ENCODE measurements around the gene IL32.

The IL32 gene

DNA sequence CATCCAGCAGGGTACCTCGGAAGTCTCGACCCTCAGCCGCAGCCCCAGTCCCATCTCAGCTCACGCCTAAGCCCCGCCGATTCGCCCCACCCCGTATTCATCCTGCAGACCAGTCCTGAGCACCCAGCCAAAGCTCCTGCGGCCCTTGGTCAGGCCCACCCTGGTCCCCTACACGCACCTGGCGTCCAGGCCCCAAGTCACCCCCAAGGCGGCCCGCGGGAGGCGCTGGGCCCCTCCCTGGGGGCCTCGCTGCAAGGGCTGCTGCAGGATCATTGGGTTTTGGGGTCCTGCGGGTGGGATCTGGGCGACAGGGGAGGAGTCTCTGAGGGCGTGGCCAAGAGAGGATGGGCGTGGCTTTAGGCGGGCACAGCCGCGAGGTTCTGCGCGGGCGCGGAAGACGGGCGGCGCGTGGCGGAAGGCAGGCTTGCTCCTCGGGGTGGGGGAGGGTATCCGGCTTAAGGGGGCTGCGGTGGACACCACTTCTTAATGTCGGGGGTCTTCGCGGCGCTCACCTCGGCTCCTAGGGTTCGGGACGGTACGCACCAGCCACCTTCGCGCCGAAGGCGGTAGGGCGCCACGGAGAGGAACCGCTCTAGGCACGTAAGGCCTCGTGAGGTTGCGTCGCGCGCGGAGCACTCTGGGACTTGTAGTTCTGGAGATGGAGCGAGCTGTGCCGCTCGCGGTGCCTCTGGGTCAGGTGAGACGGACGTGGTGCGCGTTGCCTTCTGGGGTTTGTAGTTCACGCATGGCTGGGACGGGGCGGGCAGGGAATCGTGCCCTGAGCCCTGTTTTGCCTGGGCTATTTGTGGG, 41.6 kb upstream of the IL32 start, which contains the start of the genes HCFC1R1 and THOC6:
TSS of gene HCFC1R1 (minus strand) at position 274 of the 810 bp plus-strand sequence. CDS start at position 273, 1 bp downstream.
TSS of gene THOC6 (plus strand) at position 367 of the 810 bp plus-strand sequence. CDS start at position 659, 292 bp downstream.
- peak; percentile 97 for DNase-seq (ENCODE audit: low read depth)
- in situ Hi-C loops (cut with HindIII; ENCODE audit: low sequenced_read_pairs), result no loop called here

DNA sequence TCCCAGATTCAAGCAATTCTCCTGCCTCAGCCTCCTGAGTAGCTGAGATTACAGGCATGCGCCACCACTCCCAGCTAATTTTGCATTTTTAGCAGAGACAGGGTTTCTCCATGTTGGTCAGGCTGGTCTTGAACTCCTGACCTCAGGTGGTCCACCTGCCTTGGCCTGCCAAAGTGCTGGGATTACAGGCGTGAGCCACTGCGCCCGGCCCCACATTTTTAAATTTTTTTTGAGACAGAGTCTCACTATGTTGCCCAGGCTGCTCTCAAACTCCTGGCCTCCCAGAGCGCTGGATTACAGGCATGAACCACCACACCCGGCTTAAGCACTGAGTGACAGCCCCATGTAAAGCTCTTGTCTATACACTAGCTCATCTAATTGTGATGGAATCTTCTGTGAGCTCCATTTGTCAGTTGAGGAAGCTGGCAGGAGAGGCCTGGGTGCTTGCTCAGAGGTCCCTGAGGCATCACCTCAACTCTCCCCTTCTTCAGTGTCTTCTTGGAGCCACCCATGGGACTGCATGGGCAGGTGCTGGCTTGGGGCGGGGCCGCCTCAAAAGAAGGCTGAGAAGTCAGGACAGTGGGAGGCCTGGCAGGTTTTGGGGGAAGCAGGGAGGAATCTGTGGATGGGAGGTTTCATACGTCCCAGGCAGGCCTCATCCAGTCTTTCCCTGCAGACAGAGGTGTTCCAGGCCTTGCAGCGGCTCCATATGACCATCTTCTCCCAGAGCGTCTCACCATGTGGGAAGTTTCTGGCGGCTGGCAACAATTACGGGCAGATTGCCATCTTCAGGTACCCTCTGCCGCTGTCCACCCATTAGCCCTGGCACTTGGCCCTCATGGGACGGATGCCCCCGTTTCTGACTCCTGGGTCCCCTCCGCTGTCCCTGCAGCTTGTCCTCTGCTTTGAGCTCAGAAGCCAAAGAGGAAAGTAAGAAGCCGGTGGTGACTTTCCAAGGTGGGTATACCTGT, 40.1 kb upstream of the IL32 start:
- H3K4me3 ChIP-seq (ENCODE audit: low read depth, low read length), result no peak overlapping the region
- in situ Hi-C loops (cut with HindIII; ENCODE audit: low sequenced_read_pairs), result no loop called here
- TF ChIP-seq, protein P1, sequence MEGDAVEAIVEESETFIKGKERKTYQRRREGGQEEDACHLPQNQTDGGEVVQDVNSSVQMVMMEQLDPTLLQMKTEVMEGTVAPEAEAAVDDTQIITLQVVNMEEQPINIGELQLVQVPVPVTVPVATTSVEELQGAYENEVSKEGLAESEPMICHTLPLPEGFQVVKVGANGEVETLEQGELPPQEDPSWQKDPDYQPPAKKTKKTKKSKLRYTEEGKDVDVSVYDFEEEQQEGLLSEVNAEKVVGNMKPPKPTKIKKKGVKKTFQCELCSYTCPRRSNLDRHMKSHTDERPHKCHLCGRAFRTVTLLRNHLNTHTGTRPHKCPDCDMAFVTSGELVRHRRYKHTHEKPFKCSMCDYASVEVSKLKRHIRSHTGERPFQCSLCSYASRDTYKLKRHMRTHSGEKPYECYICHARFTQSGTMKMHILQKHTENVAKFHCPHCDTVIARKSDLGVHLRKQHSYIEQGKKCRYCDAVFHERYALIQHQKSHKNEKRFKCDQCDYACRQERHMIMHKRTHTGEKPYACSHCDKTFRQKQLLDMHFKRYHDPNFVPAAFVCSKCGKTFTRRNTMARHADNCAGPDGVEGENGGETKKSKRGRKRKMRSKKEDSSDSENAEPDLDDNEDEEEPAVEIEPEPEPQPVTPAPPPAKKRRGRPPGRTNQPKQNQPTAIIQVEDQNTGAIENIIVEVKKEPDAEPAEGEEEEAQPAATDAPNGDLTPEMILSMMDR (IDR thresholded peaks at IDR 0.05; ENCODE audit: low read depth, low read length, missing control alignments), result no peak
- no peak for DNase-seq (ENCODE audit: low read depth)

More for the DNA sequence above, 41.6 kb upstream of the IL32 start, which contains the start of the genes HCFC1R1 and THOC6:
- TF ChIP-seq, protein P1 (IDR thresholded peaks at IDR 0.05; ENCODE audit: low read depth, low read length, missing control alignments), result no peak
- H3K4me3 ChIP-seq (ENCODE audit: low read depth, low read length), result peak within 1 kb of the TSS; percentile 93

DNA sequence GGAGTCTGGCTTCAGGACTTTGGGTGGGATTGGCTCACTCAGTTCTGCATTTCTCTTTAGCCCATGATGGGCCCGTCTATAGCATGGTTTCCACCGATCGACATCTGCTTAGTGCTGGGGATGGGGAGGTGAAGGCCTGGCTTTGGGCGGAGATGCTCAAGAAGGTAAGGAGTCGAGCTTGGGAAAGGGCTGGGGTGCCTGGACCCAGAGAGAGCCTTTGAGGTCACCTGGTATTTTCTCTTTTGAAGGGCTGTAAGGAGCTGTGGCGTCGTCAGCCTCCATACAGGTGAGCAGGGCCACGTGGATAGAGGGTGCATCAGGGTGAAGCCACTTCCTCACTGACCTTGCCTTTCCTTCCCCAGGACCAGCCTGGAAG, 39.4 kb upstream of the IL32 start:
- TF ChIP-seq, protein P1 (IDR thresholded peaks at IDR 0.05; ENCODE audit: low read depth, low read length, missing control alignments), result no peak
- in situ Hi-C loops (cut with HindIII; ENCODE audit: low sequenced_read_pairs), result no loop called here
- H3K4me3 ChIP-seq (ENCODE audit: low read depth, low read length), result no peak overlapping the region
- DNase-seq (ENCODE audit: low read depth), result no peak

DNA sequence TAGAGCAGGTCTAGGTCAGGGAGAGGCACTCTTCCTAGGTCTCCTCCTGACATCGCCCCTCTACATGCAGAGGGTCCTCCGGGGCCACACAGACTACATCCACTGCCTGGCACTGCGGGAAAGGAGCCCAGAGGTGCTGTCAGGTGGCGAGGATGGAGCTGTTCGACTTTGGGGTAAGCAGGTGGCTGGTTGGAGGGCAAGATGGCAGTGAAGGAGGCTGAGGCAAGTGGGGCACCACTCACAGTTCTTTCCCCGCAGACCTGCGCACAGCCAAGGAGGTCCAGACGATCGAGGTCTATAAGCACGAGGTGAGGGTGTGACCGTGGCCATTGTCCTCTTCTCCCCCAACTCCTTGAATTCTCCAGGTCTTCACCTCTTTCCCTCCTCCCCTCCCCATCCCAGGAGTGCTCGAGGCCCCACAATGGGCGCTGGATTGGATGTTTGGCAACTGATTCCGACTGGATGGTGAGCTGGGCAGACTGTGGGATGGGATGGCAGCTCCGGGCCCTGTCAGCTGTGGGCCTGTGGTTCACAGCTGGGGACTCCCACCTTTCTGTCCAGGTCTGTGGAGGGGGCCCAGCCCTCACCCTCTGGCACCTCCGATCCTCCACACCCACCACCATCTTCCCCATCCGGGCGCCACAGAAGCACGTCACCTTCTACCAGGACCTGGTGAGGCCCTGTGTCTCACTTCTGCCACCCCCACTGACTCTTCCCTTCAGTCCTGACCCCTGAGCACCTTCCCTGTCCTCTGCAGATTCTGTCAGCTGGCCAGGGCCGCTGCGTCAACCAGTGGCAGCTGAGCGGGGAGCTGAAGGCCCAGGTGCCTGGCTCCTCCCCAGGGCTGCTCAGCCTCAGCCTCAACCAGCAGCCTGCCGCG, 38.6 kb upstream of the IL32 start:
- in situ Hi-C loops (cut with HindIII; ENCODE audit: low sequenced_read_pairs), result no loop called here
- H3K4me3 ChIP-seq (ENCODE audit: low read depth, low read length), result no peak overlapping the region
- TF ChIP-seq, protein P1 (IDR thresholded peaks at IDR 0.05; ENCODE audit: low read depth, low read length, missing control alignments), result no peak
- no peak for DNase-seq (ENCODE audit: low read depth)

DNA sequence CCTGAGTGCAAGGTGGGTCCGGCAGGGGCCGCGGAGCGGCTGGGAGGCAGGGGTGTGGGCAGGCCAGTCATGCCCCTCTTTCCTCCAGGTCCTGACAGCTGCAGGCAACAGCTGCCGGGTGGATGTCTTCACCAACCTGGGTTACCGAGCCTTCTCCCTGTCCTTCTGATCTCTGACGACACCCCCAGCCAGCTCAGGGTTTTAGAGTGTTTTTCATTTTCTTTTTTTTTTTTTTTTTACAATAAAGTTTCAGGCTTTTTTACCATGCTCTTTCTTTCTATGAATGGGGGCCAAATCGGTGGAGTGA, 38.0 kb upstream of the IL32 start:
- in situ Hi-C loops (cut with HindIII; ENCODE audit: low sequenced_read_pairs), result no loop called here
- TF ChIP-seq, protein P1 (IDR thresholded peaks at IDR 0.05; ENCODE audit: low read depth, low read length, missing control alignments), result no peak
- DNase-seq (ENCODE audit: low read depth), result no peak
- no peak overlapping the region for H3K4me3 ChIP-seq (ENCODE audit: low read depth, low read length)

All from astrocyte of the cerebellum (primary cell).